Fibroblast of skin of abdomen (primary cell): ENCODE results near the gene VSTM4.
A peak's percentile ranks its signal among the peaks of the same experiment; 100 is the strongest.

ENCODE experiments used
- DNase-seq: peaks from one replicate; pipeline ENCODE4 v3.0.0-alpha.2; 2013

The VSTM4 gene

DNA sequence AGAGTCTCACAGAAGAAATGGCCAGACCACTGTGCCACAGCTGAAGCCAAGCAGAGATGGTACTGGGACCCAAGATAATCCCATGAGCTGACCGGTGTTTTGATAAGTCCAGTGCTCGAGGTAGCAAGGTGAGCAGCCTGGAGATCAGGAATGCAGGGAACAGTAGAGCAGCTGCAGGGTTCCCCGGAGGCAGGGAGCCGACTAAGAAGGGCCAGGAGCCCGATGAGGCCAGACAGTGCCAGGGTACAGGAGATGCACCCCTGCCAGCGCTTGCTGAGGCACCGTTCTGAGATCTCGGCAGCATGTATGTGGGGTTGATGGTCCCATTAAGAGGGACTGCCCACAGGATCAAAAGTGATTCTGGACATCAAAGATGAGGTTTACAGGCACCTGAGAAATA, 47.1 kb downstream of the VSTM4 start:
- DNase-seq = no peak

DNA sequence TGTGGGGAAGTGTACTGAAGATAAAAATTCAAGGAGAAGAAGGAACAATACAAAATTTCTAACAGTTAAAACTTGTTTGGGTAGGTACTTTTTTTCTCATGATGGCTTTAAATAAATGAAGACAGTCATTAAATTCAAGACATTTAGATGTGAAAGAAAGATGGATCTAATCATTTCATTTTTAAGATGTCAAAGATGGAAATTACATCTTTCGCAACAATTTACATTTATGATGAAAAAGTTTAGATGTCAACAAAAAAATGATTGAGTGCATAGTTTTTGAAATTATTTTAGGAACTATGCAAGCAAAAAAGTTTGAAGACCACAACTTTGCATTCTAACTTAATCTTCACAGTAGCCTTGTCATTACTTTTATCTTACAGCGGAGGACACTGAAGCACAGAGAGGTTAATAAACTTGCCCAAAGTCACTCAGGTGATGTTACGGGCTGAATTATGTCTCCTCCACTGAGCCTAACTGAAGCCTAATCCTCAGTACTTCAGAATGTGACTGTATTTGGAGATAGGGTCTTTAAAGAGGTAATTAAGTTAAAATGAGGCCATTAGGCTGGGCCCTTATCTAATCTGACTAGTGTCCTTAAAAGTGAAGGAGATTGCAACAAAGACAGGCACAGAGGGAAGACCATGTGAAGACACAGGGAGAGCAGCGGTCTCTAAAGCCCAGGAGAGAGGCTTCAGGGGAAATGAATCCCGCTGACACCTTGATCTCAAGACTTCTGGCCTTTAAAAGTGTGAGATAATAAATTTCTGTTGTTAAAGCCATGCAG, 48.2 kb downstream of the VSTM4 start:
- no peak for DNase-seq

DNA sequence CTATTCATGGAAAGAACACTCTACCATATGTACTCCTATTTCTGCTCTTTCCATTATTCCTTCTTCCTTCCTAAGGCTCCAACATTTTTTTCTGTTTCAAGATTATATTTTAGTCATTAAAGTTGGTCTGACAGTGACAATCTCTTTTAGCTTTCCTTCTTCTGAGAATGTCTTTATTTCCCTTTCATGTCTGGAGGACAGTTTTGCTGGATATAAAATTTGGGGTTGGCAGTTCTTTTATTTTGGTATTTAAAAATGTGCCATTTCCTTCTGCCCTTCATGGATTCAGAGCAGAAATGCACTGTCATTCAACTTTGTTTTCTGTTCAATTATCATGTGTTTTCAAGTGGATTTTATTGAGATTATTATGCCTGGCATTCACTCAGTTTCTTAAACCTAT, 53.1 kb downstream of the VSTM4 start:
- no peak for DNase-seq

DNA sequence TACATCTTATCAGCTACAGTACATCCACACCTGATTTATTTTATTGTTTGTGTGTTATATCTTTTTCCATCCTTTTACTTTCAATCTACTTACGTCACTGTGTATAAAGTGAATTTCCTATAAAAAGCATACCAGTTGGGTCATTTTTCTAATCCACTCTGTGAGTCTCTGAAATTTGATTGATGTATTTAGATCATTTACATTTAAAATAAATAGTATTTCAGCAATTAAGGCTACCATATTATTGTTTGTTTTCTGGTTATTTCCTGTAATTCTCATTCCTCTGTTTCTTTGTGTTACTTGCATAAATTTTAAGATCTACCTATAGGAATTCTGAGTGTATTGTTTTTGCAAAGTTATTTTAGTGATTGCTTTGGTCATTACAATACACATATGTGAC, 53.7 kb downstream of the VSTM4 start:
- no peak for DNase-seq

DNA sequence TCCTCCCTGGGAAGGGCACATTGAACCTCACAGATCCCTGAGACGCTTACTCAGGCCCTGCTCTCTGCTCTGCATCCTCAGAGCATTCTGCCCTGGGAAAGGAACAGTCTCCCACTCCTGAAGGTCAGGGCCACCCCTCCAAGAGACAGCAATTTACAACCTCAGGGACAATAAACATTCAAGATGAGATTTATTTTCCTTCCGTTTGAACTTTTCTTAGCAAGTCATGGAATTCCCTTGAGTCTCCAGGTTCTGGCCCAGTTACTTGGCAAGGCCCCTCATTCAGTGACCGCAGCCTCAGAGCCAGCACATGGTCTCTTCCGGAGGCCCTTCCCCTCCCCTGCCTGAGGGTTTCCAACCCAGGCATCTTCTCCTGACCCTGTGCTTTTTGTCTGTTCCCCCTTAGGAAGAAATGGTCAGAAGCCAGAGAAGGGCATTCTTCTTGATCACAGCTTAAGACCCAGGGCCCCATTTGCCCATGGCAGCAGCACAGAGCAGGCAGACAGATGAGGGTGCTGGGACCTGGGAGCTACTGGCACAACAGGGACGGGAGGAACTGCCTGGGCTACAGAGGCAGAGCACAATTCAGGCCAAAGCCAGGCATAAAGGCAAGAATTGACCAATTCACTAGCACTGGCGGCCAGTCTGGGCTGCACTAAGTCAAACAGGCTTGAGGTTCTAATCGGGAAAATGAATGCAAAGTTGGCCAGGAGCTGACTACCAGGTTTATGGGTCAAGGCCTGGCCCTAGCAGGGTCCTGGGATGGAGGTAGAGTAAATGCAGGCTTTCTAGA, 56.7 kb downstream of the VSTM4 start:
- DNase-seq = no peak

DNA sequence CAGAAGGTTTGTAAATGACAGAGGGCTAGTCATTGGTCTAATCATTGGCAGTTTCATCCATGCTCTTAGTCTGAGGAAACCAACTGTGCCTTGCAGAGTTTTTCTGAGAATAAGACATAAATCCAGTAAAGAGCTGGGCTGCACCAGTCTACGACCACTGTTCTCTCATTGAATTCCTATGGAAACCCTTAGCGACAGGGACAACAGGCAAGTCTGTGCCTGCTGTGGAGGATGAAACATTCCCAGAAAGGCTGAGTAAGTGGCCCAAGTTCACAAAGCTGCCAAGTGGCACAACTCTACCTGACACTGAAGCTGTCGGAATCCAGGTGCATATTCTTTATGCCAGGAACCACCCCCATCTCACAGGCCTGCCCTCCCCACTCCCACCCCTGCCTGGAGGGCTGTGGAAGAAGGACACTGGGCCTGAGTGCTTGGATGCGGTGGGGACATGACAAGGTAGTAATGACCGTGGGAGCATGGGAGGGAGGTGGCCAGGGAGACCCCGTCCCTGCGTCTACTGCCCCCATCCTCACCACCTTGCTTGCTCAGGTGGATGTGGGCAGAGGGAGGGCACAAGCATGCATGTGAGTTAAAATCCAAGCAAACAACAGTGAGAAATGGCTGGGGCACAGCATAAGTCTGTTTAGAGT, 58.0 kb downstream of the VSTM4 start:
- DNase-seq = no peak

DNA sequence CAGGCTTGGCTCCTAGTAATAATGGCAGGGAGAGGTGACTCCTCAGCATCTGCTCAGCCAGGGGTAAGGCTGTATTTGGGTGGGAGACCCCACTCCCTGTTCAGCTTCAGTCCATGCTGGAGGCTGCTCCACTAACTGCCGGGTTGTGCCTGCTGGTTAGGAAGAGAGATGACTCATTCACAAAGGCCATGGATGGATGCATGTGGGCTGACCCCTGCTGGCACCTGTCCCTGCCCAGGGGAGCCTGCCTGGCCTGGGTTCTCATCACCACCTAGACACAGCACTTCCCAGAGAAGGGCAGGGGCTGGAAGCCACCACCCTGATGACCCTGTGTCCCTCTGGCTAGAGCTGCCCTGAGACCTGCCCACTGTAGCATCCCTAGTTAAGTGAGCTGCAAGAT, 59.0 kb downstream of the VSTM4 start:
- DNase-seq = no peak

DNA sequence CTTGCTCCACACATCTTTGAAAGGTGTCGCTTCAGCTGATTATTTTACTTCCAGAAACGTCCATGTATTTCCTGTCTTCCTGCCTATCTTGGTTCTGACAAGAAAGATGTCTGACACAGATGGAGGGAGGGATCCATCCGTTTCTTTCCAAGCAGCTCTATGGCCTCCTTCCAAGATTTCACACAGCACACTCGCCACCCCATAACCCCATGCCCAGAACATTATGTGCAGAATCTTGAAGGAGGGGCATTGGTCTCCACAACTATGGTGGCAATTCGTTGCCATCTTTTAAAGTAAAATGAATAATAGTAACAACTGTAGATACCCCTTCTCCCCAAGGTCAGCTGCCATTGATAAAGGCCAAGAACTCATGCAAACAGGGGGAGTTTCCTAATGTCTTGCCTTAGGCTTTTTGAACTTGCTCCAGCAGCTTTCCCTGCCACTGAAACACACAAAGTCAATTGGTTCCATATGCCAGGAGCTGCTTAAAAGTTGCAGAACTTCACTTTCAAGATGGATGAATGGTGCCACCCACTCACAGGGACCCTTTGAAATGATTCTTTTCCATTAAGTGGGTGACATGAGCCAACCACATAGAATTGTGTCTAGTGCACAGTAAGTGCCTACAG, 60.0 kb downstream of the VSTM4 start:
- no peak for DNase-seq

DNA sequence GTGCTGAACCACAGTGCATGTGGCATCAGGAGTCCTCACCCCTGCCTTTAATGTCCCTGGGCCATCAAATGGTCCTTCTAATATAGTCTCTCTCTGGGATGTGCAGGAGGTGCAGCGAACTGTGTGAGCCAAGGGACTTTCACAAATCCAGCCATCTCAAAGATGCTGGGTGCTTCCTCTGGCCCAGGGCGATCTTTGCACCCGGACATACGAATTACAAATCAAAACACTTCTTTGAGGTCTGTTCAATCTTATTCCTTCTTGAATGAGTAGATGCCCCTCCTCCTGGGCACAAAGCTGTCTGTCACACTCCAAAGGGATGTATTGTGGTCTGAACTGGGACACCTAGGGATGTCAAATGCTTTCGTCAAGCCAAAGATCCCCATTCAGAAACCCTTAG, 60.6 kb downstream of the VSTM4 start:
- DNase-seq = no peak

DNA sequence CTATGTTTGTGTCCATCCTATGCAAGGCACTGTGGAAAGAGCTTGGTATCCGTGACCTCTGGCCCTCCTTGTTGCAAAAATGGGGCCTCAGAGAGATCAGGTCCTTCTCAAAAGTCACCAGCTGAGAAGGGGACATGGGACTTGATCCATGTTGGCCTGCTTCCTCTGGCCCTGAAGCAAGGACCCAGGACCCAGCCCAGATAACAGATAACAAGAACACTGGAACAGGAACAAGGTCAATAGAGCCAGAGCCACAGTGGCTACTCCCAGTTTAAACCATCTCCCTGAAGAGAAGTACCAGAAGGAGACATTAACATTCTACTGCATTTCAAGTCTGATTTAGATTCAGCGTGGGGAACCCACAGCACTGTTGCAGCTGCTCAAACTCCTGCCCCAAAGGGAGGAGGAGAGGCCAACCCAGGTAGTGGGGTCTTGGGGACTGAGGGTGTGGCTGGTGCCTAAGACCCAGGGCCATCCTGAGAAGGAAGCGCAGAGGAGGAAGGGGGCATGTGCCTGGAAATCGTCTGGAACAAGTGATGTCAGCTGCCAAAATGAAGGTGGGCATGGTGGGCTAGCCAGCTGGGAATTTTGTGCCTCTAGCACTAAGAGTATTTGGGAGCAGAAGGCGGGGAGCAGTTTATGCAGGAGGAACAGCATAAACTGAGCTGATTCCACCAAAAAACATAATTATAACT, 61.2 kb downstream of the VSTM4 start:
- no peak for DNase-seq

DNA sequence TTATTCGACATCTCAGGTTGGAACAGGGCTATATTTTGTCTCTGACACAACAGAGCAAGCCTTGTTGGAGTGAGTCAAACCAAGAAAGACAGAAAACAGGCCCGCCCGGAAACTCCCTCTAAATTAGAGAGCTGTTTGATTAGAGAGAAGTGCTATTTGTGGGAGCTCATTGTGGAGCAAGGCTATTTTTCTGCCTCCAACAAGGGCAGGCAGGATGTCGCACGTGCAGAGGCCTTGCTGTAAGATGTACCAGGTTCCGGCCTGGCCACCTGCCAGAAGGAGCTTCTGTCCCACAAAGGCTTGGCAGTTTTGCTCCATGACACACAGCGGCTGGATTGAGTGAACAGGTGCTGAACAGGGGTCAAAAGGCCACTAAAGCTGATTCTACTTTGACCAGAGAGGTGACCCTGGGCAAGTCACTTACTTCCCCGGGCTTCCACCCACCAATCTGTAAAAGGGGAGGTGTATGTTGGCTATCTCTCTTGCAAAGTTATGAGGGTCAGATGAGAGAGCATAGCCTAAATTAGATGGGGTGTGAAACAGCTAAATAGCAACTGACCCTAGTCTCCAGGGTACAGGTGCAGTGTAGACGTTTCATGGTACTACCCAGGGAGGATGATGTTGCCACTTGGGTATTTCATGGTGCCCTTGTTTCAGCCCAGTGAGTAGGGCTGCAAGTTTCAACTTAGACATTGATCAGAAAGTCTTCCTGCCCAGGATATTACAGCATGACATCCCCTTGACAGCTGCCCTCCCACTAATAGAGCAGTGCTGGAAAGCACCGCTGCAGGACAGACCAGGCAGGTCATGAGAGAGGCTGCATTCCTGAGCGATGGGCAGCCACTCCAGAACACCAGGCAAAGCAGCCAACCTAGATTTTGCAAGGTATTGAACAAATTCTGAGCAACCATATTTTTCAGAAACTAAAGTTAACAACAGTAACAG, 62.0 kb downstream of the VSTM4 start:
- DNase-seq = no peak

DNA sequence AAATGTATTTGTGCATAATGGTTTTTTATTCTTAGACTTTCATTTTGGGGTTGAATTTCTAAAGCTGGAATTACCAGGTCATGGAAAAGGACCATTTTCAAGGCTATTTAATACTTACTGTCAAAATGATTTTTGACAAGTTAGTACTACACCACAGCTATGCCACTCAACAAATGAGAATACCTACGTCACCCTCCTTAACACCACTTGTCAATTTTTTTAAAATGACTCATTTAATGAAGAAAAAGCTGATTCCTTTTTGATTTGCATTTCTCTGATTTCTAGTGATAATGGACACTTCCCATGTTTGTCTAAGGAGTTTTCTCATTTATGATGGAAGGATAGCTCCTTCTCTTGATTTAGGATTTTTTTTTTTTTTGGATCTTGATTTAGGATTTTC, 63.3 kb downstream of the VSTM4 start:
- DNase-seq = no peak

DNA sequence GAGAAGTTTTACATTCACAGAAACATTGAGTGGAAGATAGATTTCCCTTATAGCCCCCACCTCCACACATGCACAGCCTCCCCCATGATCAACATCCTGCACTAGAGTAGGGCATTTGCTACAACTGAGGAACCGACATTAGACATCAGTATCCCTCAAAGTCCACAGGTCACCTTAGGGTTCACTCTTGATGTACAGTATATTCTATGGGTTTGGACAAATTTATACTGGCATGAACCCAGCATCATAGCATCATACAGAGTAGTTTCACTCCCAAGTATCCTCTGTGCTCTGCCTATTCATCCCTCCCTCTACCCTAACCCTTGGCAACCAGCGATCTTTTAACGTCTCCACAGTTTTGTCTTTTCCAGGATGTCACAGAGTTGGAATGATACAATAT, 64.4 kb downstream of the VSTM4 start:
- no peak for DNase-seq

DNA sequence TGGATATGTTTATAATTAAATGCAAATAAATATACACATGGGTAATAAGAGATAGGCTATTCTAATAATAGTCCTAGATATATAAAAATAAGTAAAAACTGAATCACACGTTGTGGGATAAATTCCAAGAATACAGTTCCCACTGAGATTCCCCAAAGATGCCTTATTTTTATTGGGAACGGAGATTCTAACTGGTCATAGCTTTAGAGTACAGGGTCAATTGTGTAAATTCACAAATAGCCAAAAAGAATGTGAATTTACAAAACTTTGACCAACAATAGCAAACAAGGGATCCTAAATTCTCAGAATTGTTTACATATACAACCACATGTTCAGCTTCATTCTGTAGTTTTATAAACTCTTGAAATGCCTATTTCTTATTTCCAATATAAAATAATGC, 65.0 kb downstream of the VSTM4 start:
- DNase-seq = peak; percentile 9

DNA sequence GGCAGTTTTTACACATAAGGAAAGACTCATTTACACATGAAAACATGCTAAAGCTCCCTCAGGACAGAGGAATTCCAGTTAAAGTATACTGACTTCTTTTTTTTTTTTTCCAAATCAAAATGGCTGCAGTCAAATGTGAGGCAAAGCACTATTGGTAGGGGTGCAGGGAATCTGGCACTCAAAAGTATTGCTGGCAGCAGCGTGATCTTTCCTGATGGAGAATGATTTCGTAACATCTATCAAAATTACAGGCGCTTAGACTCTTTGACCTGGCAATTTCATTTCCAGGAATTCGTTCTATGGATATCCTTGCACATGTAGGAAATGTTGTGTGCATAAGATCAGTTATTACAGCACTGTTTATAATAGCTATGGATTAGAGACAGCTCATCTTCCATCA, 65.7 kb downstream of the VSTM4 start:
- DNase-seq = peak; percentile 14

DNA sequence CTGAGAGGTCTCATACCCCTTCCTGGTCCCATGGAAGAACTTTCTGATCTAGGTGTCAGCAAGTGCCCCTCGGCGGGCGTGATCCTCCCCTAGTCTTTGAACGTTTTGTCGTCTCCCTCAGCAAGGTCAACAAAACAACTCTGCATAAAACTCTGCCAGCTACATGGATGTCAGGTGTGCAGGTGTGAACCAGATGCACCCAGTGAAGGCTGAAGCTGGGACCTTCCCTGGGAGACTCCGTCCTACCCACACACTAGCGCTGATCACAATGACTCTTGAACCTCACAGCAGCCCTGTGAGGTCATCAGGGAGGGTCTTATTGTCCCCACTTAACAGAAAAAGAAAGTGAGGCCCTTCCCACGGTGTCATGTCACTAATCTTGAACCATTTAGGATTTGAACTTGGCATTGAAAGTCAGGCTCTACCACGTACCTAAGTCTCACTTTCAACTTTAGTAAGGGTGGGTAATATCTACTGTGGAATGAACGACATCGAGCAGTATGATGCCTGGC, 68.1 kb downstream of the VSTM4 start:
- DNase-seq = no peak

DNA sequence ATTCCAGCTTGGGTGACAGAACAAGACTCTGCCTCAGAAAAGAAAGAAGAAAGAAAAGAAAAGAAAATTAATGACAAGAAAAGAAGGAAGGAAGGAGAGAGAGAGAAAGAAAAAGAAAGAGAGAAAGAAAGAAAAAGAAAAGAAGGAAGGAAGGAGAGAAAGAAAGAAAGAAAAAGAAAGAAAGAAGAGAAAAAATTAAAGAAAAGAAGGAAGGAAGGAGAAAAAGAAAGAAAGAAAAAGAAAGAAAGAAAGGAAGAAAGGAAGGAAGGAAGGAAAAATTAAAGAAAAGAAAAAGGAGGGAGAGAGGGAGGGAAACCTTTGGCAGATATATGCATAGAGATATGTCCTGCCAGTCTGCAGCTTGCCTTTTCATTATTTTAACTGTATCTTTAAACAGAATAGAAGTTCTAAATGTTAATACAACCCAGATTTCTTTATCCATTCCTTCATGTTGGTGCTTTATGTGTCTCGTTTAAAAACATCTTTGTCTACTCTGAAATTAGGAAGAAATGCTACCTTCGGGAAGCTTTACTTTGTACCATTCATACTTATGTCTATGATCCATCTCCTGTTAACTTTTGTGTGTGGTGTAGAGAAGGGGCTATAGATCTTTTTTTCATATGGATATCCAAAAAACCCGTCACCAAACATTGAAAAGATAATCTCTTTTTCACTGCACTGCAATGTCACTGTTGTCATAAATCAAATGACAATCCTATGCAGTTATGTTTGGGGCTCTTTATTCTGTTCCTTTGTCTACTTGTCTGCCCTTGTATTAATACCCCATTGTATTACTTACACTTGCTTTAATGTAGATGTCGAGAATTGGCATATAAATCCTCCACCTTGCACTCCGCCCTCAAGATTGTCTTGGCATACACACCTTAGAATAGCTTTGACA, 70.8 kb downstream of the VSTM4 start:
- DNase-seq = no peak

DNA sequence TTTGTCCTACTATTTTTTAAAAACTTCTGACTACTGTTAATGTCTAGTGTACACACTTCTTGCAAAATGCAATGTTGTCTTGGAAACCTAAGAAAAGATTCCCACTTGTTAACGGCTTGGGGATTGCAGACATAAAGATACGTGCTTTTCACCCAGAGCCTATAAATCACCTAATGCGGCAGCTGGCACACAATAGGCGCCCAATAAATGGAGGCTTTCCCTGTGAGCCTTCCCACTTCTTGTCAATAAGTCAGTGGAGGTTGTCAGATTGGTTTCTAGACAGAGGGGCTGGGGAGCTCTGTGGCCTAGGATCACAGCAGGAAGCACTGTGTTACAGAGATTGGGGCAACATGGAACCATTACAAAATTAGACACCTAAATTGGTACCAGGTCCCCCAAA, 74.7 kb downstream of the VSTM4 start:
- DNase-seq = no peak

DNA sequence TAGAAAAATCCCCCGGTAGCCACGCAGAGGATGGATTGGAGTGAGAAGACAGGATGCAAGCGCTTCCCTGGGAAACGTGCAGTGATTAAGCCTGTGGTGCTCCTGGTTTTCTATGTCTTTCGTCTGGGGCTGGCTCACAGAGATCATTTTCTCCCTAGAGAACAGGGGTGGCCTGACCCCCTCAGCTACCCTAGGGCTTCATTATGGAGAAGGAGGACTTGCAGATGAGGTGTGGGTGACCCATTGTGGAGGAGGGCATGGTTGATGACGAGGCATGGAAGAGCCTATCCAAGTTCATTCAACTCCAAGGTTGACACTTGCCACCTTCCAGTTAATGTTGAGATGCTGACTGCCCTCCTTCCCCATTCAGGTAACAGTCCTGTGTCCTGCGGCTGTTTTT, 75.9 kb downstream of the VSTM4 start:
- no peak for DNase-seq

DNA sequence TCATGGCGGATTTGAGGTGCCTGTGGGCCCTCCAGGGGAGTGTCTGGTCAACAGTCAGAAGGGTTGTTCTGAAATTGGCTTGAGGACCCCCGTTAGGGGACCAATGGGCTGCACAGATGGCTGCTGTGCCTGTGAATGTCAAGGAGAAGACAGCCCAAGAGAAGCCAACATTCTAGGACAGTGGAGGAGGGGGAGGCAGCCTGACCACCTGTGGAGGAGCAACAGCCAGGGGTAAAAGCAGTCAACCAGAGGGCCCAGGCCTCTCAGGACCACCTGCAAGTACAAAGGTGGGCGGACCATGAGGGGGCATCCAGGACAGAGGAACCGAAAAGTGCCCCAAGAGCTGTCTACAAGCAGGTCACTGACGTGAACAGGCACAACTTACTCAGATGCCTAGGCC, 76.6 kb downstream of the VSTM4 start:
- DNase-seq = no peak
